Superior temporal gyrus (tissue), 1 donor: ENCODE results near the gene ADAP1.
"Not testable (repeated sequence)": the region's sequence is repeated elsewhere in the genome, so short reads cannot be mapped to it uniquely, and the experiment has no call there.

Source experiments
- DNase-seq: peaks from one replicate; pipeline ENCODE4 v3.0.0-alpha.2; 2016; ENCODE audit errors: extremely low spot score

The ADAP1 gene

DNA sequence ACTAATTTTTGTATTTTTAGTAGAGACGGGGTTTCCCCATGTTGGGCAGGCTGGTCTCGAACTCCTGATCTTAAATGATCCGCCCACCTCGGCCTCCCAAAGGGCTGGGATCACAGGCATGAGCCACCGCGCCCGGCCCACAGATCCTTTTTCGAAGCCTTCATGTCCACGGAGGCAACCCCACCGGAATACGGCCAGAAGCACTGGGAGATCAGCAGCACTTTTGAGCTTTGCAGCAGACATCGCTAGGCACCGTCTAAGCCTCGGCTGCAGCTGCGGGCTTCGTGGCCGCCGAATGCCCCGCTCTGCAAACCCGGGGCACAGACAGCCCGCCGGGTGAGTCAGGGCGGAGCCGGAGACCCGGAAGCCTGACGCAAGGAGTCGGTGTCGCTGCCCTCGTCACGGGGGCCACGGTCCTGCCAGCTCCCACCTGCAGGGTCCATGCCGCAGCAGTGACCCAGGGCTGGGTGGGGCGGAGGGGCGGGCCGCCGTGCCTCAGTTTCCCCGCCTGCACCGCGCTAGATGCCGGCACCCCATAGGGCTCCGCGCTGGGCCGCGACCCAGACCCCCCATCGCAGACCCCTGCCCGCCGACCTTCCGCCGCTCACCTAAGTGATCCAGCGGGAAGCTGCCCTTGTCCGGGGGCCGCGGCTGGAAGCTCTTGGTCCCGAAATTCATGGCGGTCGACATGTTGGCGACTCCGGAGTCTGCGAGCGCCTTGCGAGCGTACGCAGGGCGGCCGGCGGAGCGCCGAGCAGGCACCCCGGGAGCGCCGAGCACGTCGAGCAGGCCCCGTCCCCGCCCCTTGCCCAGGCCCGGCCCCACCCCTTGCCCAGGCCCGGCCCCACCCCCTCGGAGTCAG, 20.6 kb upstream of the ADAP1 start, which contains the start of gene COX19:
Gene COX19 (minus strand): TSS at position 730 of the 862 bp plus-strand sequence. CDS start 40 bp downstream, at position 690.
- DNase-seq: peak; percentile 78

DNA sequence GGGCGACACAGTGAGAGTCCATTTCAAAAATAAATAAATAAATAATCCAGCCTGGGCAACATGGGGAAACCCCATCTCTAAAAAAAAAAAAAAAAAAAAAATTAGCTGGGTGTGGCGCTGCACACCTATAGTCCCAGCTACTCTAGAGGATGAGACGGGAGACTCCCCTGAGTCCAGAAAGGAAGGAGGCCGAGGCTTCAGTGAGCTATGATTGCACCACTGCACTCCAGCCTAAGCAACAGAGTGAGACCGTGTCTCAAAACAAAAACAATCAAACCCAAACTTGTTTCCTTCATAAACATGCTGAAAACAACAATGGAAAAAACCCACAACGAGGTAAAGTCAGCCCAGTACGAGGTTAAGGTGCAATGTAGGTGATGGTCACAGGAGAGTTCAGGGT, 19.7 kb upstream of the ADAP1 start:
- DNase-seq: no peak

DNA sequence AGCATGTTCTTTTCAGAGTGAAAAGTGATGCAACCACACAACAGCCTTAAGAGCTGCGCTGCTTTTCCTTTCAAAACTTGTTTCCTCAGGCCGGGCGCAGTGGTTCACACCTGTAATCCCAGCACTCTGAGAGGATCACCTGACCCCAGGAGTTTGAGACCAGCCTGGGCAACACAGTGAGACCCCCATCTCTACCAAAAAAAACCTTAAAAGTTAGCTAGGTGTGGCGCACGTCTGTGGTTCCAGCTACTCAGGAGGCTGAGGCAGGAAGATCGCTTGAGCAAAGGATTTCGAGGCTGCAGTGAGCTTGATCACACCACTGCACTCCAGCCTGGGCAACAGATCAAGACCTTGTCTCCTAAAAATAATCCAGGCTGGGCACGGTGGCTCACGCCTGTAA, 18.8 kb upstream of the ADAP1 start:
- no peak for DNase-seq

DNA sequence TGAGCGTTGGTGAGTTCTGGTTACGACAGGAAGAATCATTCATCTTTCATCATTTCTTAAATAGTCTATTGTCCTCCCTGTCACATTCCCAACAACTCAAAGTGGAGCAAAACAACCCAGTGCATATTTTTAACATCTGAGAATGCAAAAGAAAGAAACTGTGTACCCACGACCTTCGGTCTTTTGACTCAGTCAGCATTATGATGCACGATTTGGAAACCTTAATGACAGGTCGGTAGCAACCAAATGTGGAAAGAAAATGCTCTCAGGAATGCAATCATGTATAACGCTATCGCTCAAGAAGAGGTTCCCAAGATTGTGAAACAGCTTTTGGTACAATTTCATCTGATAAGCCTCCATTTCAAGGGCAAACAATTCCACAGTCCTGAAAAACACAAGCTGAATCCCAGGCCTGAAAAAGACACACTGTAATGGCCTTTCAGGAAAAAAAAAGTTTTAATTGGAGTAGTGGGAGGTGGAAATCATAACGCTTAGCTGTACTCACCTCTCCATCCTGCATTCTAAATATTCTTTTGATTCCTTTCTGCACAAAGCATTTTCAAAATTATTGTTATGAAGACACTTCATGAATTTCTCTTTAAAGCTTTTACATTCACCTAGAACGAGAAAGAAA, 18.3 kb upstream of the ADAP1 start:
- DNase-seq: no peak

DNA sequence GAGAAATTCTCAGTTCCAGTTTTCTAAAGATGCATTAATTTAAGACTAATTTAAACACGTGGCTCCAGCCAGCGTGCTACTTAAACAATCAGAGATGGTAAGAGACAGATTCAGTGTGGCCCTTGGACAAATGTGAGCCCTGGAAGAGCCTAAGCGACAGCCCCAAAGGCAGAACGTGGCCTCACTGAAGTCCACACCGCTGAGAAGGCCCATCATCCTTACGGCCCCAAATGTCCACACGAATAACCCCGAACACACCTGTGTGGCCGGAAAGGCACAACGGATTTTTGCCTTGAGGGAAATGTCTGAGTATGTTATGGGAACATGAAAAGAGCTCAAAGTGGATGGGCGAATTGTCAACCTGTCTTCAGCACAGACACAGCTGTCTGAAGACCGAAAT, 17.6 kb upstream of the ADAP1 start:
- DNase-seq: no peak

DNA sequence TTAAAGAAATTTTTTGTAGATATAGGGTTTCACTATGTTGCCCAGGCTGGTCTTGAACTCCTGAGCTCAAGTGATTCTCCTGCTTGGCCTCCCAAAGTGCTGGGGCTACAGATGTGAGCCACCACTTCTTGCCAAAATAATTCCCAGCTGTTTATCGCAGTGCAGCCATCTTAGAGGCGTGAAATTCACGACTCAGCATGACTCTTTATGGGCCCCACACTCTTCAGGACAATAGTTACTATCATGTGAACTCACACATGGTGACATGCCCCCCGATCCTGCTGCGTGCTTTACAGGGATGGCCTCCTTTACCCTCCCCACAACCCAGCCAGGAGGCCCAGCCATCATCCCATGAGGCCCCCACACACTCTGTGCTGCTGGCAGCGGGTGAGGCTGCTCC, 16.3 kb upstream of the ADAP1 start:
- no peak for DNase-seq

DNA sequence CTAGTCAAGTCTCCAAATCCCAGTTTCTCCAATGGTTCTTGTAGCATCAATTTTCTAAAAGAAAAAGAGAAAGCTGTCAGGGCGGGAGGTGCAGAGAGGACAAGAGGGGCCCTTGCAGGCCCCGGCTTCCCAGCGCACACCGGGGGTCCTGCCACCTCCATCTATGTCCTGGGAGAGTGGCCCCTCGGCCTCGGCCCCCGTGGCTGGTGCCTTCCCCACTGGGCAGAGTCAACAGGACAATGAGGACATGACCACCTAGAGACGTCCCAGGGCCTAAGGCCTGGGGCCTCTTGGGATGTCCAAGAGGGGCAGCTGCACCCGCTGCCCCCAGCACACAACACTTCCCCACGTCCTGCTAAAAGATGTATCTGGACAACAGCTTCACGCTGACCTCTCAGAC, 14.9 kb upstream of the ADAP1 start:
- DNase-seq: no peak

DNA sequence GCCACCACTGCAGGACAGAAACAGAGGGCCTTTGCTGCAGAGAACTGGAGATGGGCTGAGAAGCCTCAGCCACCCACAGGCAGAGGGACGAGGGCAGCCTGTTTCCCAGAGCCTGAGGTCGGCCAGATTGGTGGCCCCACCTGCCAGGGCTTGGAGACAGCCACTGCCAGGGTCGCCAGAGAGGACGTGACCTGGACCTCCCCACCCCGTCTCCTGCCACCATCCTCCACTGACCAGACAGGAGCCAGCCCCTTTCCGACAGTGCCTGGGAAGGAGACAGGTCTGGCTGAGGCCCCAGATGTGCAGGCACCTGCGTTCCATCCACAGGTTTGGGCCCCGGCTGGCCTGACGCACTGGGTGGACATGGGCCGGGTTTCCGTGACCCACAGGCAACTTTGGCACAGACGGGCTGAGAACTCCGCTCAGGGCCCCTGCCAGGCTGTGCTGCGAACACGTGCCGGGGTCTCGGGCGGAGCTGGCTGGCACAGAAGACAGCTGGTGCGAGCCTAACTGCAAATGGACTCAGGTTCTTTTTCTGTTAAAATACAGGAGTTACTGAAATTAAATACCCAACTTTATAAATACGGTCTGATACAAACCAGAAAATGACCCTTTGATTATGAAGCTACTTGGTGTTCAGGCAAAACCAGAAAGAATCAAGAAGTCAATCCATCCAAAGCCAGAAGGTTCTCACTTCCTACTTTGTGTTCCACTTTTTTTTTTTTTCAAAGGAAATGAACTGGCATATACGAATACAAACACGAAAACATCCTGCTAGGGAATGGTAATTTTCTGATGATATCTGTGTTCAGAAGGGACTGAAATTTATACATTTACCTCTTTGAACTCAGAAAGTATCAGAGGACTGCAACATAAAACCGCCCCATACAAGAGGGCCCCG, 14.0 kb upstream of the ADAP1 start:
- no peak for DNase-seq

DNA sequence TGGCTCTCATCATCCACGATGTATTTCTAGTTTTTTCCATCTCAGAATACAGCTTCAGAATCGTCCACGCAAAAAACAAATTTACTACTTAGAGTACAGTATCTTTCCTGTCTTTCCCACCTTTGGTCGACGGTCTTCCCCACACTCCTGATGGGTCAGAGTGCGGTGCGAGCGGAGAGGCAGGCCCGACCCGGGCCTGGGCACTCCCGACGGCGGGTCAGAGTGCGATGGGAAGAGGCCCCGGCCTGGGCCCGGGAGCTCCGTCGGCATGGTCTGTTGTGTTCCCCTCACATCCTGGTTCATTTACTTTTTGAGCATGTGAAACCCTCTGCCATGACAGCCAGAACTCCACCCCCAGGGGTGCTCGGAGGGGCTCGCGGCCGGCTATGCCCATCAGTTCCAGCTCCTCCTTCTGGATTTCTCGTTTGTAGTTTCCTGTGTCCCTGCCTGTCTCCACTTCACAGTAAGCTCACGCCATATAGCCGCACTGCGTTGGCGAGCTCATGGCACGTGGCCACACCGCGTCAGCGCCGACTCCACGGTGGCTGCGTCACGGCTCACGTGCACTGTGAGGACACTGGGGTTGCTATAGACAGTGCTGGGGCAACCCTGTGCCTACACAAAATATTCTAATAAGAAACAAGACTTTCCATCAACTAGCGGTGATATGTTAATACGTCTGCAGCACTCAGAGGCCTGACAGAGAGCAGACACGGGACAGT, 13.0 kb upstream of the ADAP1 start:
- DNase-seq: no peak

DNA sequence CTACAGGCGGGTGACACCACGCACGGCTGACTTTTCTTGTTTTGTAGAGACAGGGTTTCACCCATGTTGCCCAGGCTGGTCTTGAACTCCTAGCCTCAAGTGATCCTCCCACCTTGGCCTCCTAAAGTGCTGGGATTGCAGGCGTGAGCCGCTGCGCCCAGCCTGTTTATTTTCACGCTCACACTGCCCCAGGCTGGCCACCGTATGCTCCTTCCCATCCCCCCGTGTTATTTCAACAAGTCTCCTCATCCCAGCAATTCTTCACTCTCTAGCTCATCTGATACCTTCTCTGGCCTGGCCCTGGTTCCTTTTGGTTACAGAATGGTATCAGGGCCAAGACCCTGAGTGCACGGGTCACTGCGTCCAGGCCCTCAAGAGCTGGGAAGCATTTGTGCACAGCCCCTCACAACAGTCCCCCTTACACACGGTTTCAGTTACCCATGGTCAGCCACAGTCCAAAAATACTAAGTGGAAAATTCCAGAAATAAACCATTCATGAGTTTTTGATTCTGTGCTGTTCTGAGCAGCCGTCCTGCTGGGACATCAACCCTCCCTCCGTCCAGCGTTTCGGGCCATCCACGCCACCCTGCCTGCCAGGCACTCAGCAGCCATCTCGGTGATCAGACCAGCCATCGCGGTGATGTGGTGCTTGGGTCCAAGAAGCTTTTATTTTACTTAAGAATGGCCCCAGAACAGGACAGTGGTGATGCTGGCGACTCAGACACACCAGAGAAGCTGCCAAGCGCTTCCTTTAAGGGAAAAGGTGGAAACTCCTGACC, 12.0 kb upstream of the ADAP1 start:
- no peak for DNase-seq

DNA sequence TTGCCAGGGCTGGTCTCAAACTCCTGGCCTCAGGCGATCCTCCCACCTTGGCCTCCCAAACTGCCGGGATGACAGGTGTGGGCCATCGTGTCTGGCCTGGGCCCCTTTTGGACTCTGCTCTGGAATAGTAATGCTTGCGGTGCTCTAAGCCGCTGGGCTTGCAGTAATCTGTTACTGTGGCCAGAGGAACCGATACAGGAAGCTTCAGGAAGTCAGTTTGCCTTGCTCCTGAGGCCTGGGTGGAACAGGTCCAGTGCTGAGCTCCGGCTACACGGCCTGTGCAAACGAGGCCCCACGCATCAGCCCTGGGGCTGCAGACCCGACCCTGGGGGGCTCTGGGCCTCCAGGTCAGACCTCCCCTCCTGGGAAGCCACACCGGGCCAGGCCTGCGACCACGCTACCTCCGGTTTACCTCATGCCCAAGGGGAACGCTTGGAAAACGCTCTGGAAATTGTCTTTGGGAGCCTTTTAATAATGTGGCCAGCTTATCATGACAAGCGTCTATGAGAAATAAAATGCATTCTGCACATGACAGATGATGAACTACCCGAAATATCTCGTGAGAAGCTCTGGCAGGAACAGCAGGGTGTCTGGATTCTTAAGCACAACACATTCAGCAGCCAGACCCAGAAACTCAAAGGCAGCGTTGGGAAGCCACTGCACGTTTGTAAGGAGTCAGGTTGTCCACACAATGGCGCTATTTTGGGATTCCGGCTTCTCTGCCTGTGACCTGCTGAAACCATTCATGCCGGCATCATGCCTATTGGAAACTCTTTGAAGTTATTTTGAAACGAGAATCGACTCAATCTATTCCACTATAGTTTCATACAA, 10.1 kb upstream of the ADAP1 start:
- peak; percentile 74 for DNase-seq

DNA sequence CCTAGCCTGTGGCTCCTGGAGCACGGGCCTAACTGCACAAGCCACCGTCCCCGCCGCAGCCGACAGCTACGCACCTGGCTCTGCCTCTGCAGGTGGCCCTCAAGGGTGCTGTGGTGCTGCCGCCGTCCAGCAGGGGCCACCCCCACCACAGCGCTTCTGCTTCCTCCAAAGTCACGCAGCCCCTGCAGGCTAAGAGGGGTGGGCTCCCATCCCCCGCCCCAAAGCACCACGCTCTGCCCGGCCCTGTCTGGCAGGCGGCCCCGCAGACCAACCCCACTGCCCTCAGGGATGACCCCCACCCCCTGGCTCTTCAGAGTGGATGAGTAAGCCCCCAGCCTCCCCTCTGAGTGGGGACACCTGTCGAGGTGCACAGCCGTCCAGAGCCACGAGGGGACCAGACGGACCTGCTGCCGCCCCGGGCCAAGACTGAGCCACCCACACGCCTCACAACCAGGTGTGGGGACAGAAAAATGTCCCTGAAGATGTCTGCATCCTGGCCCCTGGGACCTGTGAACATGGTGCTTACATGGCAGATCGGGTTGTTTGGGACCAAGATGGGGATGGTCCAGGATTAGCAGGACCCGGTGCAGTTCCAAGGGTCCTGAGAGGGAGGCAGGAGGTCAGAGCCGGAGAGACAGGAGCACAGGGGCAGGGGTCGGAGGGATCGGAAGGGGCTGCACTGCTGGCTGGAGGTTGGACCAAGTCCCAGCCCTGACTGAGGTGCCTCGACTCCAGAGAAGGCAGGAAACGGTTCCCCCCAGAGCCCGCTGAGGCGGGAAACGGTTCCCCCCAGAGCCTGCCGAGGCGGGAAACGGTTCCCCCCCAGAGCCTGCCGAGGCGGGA, 9.0 kb upstream of the ADAP1 start:
- DNase-seq: no peak

DNA sequence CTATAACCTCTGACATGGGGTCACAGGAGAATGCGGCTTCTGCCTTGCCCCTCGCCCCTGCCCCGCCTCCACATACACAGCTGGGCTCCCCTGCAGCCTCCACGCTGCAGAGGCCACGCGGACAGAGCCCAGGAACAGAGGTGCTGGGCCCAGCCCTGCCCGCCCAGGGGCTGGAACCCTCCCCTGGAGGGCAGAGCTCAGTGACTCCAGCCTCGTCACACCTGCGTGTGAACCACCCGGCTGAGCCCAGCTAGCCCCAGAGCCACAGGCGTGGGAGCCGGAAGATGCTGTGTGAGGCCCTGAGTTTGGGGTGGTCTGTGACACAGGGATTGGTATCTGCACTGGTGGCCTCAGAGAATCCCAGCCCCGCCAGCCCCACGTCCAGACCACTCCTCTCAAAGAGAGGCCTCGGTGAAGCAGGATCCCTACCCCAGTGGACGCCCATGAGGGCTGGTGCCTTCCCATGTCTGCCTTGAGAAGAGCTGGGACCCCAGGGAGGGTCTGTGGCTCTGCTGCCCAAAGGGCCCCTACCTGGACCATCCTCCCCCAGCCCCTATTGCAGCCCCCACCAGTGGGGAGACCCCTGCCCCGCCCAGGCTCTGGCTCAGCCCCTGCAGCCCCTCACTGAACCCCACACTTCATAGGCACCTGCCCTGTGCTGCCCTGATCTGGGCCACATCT, 8.1 kb upstream of the ADAP1 start:
- no peak for DNase-seq

DNA sequence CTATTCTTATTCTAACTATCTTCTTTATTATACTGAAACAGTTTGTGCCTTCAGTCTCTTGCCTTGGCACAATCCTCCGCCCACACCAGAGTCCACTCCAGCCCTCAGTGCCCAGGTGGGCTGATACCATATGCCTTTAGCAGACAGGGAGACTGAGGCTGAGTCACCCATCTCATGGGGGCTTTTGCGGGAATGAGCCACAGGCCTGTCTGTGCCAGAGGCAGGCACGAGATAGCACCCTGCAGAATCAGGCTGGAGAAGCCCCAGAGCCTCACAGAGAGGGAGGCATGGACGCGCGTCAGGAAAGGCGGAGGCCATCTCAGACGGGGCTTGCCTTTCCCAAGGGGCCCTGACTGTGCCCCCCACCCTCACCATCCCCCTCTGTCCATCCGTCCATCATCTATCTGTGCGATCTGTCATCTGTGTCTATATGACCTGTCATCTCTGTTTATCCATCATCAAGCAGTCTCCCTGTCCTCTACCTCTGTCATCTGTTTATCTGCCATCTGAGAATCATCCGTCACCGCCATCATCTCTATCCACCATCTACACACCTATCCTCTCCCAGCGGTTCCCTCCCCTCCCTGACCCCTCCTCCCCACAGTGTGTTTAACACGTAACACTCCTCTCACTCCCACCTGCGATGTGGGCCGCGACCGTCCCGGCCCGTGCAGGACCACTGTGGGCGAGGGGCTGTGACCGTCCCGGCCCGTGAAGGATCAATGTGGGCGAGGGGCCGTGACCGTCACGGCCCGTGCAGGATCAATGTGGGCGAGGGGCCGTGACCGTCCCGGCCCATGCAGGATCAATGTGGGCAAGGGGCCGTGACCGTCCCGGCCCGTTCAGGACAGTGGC, 7.3 kb upstream of the ADAP1 start:
- DNase-seq: no peak

DNA sequence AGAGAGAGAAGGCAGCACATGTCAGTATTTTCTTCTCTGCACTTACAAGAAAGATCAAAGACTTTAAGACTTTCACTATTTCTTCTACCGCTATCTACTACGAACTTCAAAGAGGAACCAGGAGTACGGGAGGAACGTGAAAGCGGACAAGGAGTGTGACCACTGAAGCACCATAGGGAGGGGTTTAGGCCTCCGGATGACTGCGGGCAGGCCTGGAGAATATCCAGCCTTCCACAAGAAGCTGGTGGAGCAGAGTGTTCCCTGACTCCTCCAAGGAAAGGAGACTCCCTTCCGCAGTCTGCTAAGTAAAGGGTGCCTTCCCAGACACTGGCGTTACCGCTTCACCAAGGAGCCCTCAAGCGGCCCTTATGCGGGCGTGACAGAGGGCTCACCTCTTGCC, 6.5 kb upstream of the ADAP1 start:
- DNase-seq: not testable (repeated sequence)

DNA sequence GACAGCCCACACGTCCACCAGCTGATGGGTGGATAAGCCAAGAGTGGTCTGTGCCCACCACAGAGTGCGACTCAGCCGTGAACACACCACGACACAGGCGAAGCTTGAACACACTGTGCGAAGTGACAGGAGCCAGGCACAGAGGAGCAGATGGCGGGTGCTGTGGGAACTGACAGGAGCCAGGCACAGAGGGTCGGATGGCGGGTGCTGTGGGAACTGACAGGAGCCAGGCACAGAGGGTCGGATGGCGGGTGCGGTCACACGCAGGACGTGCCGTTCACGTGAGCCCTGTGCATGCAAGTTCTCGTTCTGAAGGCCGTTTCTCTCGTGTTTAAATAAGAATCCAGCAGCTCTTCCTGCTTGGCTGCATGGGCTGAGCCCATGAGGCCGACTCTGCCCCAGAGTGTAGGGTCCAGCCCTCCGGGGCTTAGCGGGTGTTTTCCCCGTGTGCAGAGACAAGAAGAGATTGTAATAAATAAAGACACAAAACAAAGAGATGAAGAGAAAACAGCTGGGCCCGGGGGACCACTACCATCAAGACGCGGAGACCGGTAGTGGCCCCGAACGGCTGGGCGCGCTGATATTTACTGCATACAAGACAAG, 5.9 kb upstream of the ADAP1 start:
- no peak for DNase-seq

DNA sequence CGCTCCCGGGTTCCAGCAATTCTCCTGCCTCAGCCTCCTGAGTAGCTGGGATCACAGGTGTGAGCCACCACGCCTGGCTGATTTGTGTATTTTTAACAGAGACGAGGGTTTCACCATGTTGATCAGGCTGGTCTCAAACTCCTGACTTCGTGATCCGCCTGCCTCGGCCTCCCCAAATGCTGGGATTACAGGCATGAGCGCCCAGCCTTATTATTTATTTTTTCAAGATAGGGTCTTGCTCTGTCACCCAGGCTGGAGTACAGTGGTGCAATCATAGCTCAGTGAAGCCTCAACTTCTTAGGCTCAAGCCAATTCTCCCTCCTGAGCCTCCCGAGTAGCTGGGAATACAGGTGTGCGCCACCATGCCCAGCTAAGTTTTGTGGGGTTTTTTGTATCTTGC, 5.3 kb upstream of the ADAP1 start:
- DNase-seq: not testable (repeated sequence)
